ENCODE data around the gene RNF224. TPM values are rescaled to one million over a fixed set of nuclear protein-coding genes. Genes with fewer than 3 reads are reported as not detected.

The RNF224 gene
- total RNA-seq, 1 experiment from 2014 or later = 0.16 TPM

DNA sequence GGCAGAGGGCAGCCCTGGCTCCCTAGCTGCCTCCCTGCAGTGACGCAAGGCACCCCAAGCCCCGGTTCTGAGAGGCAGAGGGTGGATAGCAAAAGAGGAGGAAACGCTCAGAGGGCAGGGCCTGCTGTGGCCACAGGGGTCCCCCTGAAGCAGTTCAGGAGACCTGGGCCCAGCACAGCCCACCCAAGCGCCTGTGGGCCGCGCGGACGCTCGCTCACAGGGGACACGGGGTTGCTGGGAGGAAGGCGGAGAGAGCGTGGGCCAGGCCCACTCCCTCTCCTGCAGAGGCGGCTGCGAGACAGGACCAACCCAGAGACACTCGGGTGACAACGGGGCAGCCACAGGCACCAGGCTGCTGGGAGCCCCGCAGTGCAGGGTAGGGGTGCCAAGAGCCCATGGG lies 47.5 kb upstream of the RNF224 start:
- Mint-ChIP-seq H3K4me1 (ENCODE audit: insufficient read depth, unreplicated experiment) (no peaks in the 10 kb centered on the region), H3K4me3 (ENCODE audit: unreplicated experiment) (no peak overlapping the region), H3K27ac (ENCODE audit: low read depth, unreplicated experiment) (no peak overlapping the region), H3K36me3 (ENCODE audit: insufficient read depth, unreplicated experiment) (peaks cover 25% of the 10 kb centered on the region), H3K9me3 (ENCODE audit: unreplicated experiment) (no peaks in the 10 kb centered on the region), H3K27me3 (ENCODE audit: insufficient read depth, unreplicated experiment) (no peaks in the 10 kb centered on the region)
- DNase-seq (ENCODE audit: unreplicated experiment) = no peak
- no TSS peak for BruUV-seq (replicated peaks)
- TF ChIP-seq CTCF (IDR thresholded peaks at IDR 0.05; ENCODE audit: unreplicated experiment) = no peak
- CTCF ChIA-PET = no interaction called here
- intact Hi-C loops (cut with micrococcal nuclease) = loop anchor here (10.0 kb wide), 1 partner anchor 45 kb away; the partner anchor contains the start of genes CYSRT1, RNF208 and RNF224
- POLR2A ChIA-PET = interaction anchor here (2.0 kb wide), 1 partner anchor 50 kb away, joined by 6 read pairs; no protein-coding TSS in a partner anchor

DNA sequence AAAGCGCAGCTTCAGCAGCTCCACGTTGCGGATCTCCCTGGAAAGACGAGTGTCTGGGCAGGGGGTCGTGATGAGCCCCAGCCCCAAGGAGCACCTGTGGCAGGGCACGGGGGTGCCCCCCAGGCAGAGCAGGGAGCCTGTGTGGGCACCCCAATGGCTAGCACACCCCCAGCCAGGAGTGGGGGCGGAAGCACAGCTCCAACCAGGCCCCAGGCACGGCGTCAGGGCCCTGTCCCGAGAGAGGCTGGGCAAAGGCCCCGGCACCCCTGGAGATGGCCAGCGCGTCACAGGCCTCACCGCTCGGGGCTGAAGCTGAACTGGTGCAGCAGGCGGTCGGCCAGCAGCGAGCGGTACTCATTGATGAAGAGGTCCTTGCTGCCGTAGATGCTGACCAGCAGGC lies 46.8 kb upstream of the RNF224 start:
- no peak for DNase-seq (ENCODE audit: unreplicated experiment)
- Mint-ChIP-seq H3K36me3 (ENCODE audit: insufficient read depth, unreplicated experiment) (peaks cover 25% of the 10 kb centered on the region), H3K9me3 (ENCODE audit: unreplicated experiment) (no peaks in the 10 kb centered on the region), H3K4me1 (ENCODE audit: insufficient read depth, unreplicated experiment) (no peaks in the 10 kb centered on the region), H3K4me3 (ENCODE audit: unreplicated experiment) (no peak overlapping the region), H3K27ac (ENCODE audit: low read depth, unreplicated experiment) (no peak overlapping the region), H3K27me3 (ENCODE audit: insufficient read depth, unreplicated experiment) (no peaks in the 10 kb centered on the region)
- intact Hi-C loops (cut with micrococcal nuclease) = no loop called here
- TF ChIP-seq CTCF (IDR thresholded peaks at IDR 0.05; ENCODE audit: unreplicated experiment) = no peak
- POLR2A ChIA-PET = interaction anchor here (2.0 kb wide), 1 partner anchor 51 kb away, joined by 6 read pairs; no protein-coding TSS in a partner anchor
- no TSS peak for BruUV-seq (replicated peaks)
- CTCF ChIA-PET = no interaction called here

GRCh38 chr9:137181680-137182079 lies 45.6 kb upstream of the RNF224 start:
- no TSS peak for BruUV-seq (replicated peaks)
- CTCF ChIA-PET = interaction anchor here (0.6 kb wide), 1 partner anchor 64 kb away, joined by 3 read pairs; no protein-coding TSS in a partner anchor
- Mint-ChIP-seq H3K27ac (ENCODE audit: low read depth, unreplicated experiment) (no peak overlapping the region), H3K4me1 (ENCODE audit: insufficient read depth, unreplicated experiment) (peaks cover under 1% of the 10 kb centered on the region), H3K4me3 (ENCODE audit: unreplicated experiment) (no peak overlapping the region), H3K27me3 (ENCODE audit: insufficient read depth, unreplicated experiment) (no peaks in the 10 kb centered on the region), H3K36me3 (ENCODE audit: insufficient read depth, unreplicated experiment) (peaks cover 25% of the 10 kb centered on the region), H3K9me3 (ENCODE audit: unreplicated experiment) (no peaks in the 10 kb centered on the region)
- POLR2A ChIA-PET = interaction anchor here (0.6 to 2.0 kb wide), 2 partner anchors 8 to 52 kb away, joined by 3 to 6 read pairs; no protein-coding TSS in a partner anchor
- TF ChIP-seq CTCF (IDR thresholded peaks at IDR 0.05; ENCODE audit: unreplicated experiment) = no peak
- intact Hi-C loops (cut with micrococcal nuclease) = no loop called here
- DNase-seq (ENCODE audit: unreplicated experiment) = no peak

GRCh38 chr9:137182836-137183235 lies 44.5 kb upstream of the RNF224 start:
- H3K4me1 Mint-ChIP-seq (ENCODE audit: insufficient read depth, unreplicated experiment) = peaks cover 4% of the 10 kb centered on the region
- ChIA-PET POLR2A (interaction anchor here (1.0 kb wide), 1 partner anchor 18 kb away, joined by 3 read pairs; no protein-coding TSS in a partner anchor), CTCF (interaction anchor here (0.6 kb wide), 1 partner anchor 92 kb away, joined by 4 read pairs; no protein-coding TSS in a partner anchor)
- H3K27me3 Mint-ChIP-seq (ENCODE audit: insufficient read depth, unreplicated experiment) = no peaks in the 10 kb centered on the region
- no peak overlapping the region for H3K4me3 Mint-ChIP-seq (ENCODE audit: unreplicated experiment)
- H3K9me3 Mint-ChIP-seq (ENCODE audit: unreplicated experiment) = no peaks in the 10 kb centered on the region
- DNase-seq (ENCODE audit: unreplicated experiment) = no peak
- intact Hi-C loops (cut with micrococcal nuclease) = no loop called here
- peaks cover 25% of the 10 kb centered on the region for H3K36me3 Mint-ChIP-seq (ENCODE audit: insufficient read depth, unreplicated experiment)
- TF ChIP-seq CTCF (IDR thresholded peaks at IDR 0.05; ENCODE audit: unreplicated experiment) = no peak
- H3K27ac Mint-ChIP-seq (ENCODE audit: low read depth, unreplicated experiment) = no peak overlapping the region
- BruUV-seq (replicated peaks) = no TSS peak
